Measurements from ENCODE around the gene CELF2.

Gene CELF2

GRCh38 chr10:11304906-11305585 is 287.4 kb downstream of the CELF2 start:
- DNase-seq, result no peak

DNA sequence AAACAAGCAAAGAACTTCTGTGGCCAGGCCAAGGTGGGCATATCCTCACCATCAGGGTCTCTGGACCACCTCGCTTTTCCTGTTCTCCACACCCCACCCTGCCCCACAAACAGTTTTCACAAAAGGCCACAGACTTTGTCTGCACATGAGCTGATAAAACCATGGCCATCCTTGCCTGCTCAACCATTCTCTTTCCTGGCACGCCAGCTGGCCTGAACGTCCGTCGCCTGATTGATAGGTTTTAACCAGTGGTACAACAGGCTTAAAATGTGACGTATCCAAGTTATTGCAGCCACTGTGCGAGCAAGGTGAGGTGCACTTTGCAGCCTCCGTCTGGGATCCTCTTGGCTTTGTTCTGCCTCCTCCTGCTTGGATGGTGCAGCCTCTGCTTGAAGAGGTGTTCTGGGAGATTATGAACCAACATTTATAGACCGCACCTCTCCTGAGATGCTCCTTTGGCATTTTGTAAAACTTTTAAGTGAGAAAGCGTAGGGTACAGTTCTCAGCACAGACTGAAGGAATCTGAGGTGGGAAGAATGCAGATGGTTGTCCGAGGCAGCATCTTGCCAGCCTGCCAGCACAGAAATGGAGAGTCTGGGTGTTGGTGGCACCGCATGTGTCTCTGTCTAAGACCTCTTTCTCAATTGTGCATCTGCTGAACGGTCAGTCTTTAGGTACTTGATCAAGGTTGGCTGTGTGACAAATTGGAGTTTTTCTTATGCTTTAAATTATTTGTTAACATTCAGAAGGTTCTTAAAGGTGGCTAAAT is 288.3 kb downstream of the CELF2 start:
- no peak for DNase-seq

DNA sequence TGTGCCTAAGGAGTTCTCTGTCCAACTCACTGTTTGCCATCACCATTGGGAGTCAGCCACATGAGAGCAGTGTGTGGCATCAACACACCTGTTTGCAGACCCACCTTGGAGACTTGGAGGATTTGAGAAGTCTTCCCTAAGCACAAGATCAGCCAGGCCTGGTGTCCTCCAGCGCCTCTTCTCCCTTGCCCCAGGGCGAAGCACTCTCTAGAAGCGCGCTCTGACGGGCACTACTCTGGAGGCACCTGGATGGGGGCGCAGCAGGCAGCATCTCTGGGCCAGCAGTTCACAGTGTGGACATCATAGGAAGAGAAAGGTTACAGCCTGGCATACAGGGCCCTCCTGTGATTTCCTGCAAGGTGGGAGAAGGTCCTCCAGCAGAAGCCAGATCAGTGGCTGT is 289.3 kb downstream of the CELF2 start:
- no peak for DNase-seq

GRCh38 chr10:11307937-11308336 is 290.3 kb downstream of the CELF2 start:
- DNase-seq, result no peak

DNA sequence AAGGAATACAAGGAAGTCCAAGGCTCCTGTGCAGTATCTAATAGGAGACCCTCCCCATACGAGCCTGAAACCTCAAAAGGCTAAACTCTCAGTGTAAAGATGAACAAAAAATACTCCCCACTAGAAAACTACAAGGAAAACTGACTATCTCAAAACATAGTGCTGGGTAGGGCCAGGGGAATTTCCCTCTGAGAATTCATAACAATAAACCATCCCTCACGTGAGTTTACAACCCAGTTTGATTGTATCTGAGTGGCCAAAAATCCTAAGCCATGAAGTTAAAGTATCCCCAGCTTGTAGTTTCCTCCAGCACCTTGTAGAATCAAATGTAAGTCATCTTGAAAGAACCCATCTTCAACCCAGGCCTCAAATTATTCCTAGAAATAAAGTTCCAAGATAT is 293.4 kb downstream of the CELF2 start:
- no peak for DNase-seq

DNA sequence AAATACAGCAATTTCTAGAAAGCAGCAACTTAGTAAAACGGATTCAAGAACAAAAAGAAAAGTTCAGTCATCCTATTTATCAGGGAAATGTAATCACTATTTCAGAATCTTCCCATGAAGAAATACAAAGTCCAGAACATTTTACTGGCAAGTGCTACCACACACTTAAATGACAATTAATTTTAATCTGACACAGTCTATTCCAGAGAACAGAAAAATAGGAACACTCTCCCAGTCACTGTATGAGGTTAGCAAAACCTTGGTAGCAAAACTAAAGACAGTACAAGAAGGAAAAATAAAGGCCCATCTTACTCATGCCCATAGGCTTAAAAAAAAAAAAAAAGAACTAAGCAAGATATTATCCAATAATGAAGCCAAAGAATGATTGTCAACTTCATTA is 295.8 kb downstream of the CELF2 start:
- no peak for DNase-seq

- no peak for DNase-seq
These were observed 300.4 kb downstream of the CELF2 start for GRCh38 chr10:11317936-11318670.

DNA sequence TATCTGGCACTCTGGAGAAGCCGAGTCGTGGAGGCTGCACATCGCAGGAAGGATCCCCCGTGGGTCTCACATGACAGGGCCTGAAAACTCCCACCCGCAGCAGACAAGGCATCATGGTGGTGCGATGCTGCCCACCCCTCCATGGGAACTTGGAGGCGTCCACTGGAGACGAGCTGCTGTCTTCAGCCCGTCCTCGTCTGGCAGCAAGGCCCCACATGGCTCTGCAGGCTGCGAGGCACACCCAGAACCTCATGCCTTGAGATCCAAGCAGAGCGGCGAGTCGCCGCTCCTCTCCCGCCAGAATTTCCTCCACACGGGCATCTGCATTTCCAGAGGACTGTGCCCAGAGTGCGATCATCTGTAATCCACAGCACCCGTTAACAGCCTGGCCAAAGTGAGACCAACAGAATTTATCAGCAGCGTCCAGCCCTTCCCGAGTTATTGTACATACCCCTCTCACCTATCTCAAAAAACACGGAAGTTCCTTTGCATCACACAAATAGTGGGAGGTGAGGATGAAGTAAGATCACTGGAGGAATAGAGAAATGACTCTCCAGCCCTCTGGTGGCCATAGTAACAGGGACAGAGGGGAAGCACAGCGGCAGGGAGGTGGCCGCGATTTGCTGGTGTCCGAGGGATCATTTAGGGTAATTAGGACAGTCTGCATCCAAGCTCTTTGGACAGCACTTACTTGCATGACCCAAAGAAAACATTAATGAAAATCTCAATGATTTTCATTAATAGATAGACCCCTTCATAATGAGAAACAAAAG is 301.3 kb downstream of the CELF2 start:
- DNase-seq, result no peak

GRCh38 chr10:11319990-11320602 is 302.4 kb downstream of the CELF2 start:
- DNase-seq, result no peak

GRCh38 chr10:11320809-11321520 is 303.3 kb downstream of the CELF2 start:
- no peak for DNase-seq

- no peak for DNase-seq
These were observed 305.0 kb downstream of the CELF2 start for GRCh38 chr10:11322698-11323097.

- DNase-seq, result no peak
These were observed 307.2 kb downstream of the CELF2 start for GRCh38 chr10:11324761-11325321.

DNA sequence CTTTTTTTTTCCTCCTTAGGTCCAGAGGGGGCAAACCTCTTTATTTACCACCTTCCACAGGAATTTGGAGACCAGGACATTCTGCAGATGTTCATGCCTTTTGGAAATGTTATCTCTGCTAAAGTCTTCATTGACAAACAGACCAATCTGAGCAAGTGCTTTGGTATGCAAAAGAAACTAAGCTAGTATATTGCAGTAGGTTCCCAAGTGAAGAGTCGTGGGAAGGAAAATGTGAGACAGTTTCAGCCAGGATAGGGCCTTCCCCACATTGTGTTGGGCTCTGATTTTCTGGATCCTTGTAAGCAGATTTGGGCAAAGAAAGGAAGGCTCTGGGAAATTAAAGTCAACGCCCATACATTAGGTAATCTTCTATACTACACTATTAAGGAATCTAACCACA is 308.1 kb downstream of the CELF2 start:
- peak; percentile 63 for DNase-seq

DNA sequence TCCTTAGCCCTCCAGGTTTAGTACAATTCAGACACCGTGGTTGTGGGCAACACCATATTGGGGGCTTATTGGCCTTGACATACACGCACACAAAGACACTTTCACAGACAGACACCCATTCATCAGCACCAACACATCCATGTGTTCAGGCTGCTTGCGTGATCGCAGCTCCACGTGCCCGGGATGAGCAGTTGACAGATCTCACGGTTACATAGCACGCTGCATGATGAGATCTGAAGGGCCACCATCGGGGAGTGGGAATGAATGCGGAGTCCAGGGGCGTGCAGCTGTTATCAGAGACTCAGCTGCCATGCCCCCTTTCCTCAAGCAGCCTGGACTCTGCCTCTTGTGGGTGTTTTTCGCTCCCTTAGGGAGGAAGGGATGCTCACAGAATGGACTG is 308.6 kb downstream of the CELF2 start:
- DNase-seq, result no peak

- no peak for DNase-seq
These were observed 309.4 kb downstream of the CELF2 start for GRCh38 chr10:11326913-11327616.

- DNase-seq, result peak; percentile 23
These were observed 310.8 kb downstream of the CELF2 start for GRCh38 chr10:11328264-11329061.

DNA sequence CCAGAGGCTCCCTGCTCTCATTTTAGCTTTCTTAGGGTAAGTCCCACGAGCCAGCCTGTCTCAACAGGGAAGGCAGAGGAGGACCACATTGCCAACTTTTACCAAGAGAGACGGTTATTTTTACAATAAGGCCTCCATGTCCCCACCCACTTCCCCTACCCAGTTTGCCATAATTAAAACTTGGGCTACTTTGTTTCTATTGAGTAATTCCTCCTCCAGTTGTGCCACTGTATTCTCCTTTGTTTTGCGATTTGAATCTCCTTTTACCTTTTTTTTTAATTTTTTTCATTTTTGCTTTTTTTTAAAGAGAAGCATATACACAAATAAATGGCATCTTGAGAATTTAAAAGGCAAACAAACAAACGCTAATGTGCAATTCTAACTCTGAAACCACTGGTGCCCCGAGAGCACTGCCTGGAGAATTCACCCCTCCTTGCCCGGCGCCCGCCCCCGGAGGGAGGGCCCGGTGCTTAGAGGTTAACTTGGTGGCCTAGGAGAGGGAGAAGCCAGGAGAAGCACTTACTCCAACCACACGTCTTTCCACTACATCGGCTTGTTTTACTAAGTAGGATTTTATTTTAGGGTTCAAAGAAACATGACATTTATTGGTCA is 311.5 kb downstream of the CELF2 start:
- peak; percentile 5 for DNase-seq

- peak; percentile 68 for DNase-seq
These were observed 312.8 kb downstream of the CELF2 start for GRCh38 chr10:11330383-11331045.

All from fibroblast of skin of scalp (primary cell).